CD4-positive, alpha-beta T cell treated with Interleukin-12 subunit alpha and Interleukin-12 subunit beta, for 1 hour (primary cell): Measurements from ENCODE around the gene ZNF26.

ENCODE experiments used
- DNase-seq: peaks from one replicate; pipeline ENCODE4 v3.0.0-alpha.2; 2020

ZNF26 gene

DNA sequence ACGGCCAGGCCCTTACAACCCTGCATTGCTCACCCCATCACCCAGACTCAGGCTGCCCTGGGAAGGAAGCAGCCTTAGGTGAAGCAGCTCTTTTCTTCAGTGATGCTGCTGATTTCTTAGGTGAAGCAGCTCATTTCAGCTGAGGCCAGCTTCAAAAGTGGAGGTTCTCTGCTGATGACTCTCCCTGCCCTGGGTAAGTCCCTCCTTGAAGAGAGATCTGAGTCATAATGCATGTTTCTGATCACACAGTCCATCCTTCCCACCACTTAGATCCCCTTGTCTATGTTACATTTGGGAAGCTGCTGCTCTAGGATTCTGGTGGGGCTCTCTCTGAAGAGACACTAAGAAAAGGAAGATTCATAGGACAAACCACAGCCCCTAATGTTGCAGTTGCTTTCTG is 77.4 kb downstream of the ZNF26 start:
- no peak for DNase-seq

DNA sequence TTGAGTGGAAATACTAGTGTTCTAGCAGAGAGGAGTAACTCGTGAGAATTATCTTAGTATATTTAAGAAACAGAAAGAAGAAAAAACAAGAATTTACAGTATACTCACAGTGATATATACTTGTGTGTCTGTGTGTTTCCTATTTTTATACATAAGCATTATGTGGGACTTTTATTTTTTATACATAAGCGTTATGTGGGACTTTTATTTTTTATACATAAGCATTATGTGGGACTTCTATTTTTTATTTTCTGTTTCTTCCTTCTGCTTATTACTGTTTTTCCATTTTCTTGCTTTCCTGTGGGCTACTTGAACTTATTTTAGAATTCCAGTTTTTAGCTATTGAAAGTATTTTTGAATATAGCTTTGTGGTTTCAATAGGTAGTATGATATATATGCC is 87.7 kb downstream of the ZNF26 start:
- no peak for DNase-seq
